ENCODE results near the gene NR4A2.
A peak's percentile ranks its signal among the peaks of the same experiment; 100 is the strongest.

Gene NR4A2

GRCh38 chr2:156340804-156341451 is 8.4 kb upstream of the NR4A2 start:
- TF ChIP-seq, protein P1, sequence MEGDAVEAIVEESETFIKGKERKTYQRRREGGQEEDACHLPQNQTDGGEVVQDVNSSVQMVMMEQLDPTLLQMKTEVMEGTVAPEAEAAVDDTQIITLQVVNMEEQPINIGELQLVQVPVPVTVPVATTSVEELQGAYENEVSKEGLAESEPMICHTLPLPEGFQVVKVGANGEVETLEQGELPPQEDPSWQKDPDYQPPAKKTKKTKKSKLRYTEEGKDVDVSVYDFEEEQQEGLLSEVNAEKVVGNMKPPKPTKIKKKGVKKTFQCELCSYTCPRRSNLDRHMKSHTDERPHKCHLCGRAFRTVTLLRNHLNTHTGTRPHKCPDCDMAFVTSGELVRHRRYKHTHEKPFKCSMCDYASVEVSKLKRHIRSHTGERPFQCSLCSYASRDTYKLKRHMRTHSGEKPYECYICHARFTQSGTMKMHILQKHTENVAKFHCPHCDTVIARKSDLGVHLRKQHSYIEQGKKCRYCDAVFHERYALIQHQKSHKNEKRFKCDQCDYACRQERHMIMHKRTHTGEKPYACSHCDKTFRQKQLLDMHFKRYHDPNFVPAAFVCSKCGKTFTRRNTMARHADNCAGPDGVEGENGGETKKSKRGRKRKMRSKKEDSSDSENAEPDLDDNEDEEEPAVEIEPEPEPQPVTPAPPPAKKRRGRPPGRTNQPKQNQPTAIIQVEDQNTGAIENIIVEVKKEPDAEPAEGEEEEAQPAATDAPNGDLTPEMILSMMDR (IDR thresholded peaks at IDR 0.05; ENCODE audit: control insufficient read depth, extremely low read depth, insufficient read depth), result no peak
- DNase-seq (ENCODE audit: low read depth), result no peak
- H3K4me3 ChIP-seq (ENCODE audit: low read depth, low read length), result peak overlapping the region; percentile 76

- no peak overlapping the region for H3K4me3 ChIP-seq (ENCODE audit: low read depth, low read length)
- TF ChIP-seq, protein P1 (IDR thresholded peaks at IDR 0.05; ENCODE audit: control insufficient read depth, extremely low read depth, insufficient read depth), result no peak
- DNase-seq (ENCODE audit: low read depth), result no peak
Observed at GRCh38 chr2:156340377-156340776, 7.9 kb upstream of the NR4A2 start.

DNA sequence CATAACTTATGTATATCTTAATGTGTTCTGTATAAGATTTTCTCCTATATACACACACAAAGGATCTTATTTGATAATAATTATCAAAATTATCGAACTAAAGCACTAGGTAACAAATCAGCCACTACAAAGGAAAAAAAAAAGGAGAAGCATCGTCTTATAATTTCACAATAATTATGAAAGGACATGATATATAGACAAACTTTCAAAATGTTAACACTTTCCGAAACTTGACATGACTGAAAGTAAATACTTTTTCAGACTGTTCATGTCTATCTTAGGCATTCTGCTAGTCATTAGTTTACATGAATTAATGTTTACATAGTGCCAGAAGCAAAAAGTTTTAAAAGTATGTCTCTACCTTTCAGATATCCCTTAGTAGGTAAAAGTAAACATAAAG is 7.3 kb upstream of the NR4A2 start:
- DNase-seq (ENCODE audit: low read depth), result no peak
- H3K4me3 ChIP-seq (ENCODE audit: low read depth, low read length), result no peak overlapping the region
- TF ChIP-seq, protein P1 (IDR thresholded peaks at IDR 0.05; ENCODE audit: control insufficient read depth, extremely low read depth, insufficient read depth), result no peak

- no peak for DNase-seq (ENCODE audit: low read depth)
- TF ChIP-seq, protein P1 (IDR thresholded peaks at IDR 0.05; ENCODE audit: control insufficient read depth, extremely low read depth, insufficient read depth), result no peak
- no peak overlapping the region for H3K4me3 ChIP-seq (ENCODE audit: low read depth, low read length)
Observed at GRCh38 chr2:156339110-156339847, 6.8 kb upstream of the NR4A2 start.

DNA sequence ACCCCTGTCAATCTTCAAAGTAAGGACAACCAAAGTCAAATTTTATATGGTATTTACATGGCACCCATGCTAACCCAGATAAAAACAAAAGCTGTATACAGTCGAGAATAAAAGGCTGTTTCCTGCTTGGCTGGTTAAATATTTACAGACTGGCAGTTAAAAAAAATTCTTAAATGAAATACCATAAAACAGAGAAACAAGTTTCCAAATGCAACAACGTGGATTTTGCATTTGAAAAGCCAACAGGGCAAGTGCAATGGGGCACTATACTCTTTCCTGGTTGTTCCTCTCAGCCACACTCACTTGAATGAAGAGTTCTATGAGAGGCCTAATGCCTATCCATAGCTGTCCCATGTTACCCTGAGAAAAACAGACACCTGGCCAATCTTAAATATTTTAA is 6.1 kb upstream of the NR4A2 start:
- TF ChIP-seq, protein P1 (IDR thresholded peaks at IDR 0.05; ENCODE audit: control insufficient read depth, extremely low read depth, insufficient read depth), result no peak
- H3K4me3 ChIP-seq (ENCODE audit: low read depth, low read length), result no peak overlapping the region
- DNase-seq (ENCODE audit: low read depth), result peak; percentile 56

DNA sequence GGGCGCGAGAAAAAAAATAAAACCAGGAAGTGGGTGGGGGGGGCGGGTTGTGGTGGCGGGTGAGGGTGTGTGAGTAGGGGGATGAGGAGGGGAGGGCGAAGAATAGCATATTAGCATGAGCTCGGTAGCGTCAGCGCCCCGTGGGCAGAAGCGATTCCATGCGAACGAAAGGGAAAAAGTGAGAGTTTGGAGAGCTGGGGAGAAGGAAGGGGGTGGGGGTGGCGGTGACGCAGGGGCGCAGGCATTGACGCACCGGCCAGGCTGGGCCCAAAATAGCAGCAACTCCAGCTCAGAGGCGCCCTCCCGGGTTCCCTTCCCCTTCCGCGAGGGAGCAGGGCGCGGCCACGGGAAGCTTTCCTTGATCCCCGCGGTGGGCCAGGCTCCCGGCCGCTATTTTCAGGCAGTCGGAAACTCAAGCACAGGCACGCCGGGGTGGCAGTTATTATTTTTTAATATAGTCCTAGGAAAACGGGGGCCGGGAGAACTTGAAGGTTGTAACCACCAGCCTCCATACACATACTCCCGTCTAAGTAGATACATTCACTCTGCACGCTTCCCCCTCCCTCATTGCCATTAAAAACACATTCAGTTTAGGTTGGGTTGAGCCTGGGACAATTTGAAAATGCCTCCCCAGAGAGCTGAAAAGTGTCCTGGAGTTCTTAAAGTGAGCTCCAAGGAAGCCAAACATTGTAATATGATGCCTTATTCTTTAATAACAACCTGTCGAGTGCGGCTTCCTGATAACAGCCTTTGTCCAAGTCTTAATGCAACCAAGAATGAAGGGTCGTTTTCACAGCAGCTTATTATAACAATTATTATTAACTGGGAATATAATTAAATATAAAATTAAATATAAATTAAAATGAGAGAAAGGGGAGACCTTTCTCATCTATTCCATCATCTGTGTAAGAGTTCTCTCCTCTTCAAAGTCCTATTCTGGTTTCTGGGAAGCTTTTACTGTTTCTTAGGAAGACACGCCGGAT is 2.3 kb upstream of the NR4A2 start:
- no peak for DNase-seq (ENCODE audit: low read depth)
- peak overlapping the region; percentile 63 for H3K4me3 ChIP-seq (ENCODE audit: low read depth, low read length)
- TF ChIP-seq, protein P1 (IDR thresholded peaks at IDR 0.05; ENCODE audit: control insufficient read depth, extremely low read depth, insufficient read depth), result peak; percentile 36
